Esophagus muscularis mucosa (tissue), 4 donors: ENCODE data around the gene PDE8A. TPM values are rescaled to one million over a fixed set of nuclear protein-coding genes. Genes with fewer than 3 reads are reported as not detected.

Experiments used
- DNase-seq: peaks from one replicate; pipeline ENCODE4 v3.0.0-alpha.2; 2017; ENCODE audit errors: extremely low spot score
- H3K27ac ChIP-seq, 4 donors: fragments of 200-600 bp; sonication (generic); replicated peaks in 1 of 4; 1 replicate in 3 of 4; 2 replicates in 1 of 4; pipeline ENCODE4 v1.5.1; 2016 to 2019; ENCODE audit warnings: mild to moderate bottlenecking in 1 of 4
- H3K27me3 ChIP-seq, 4 donors: fragments of 200-600 bp; sonication (generic); one replicate each; pipeline versions ENCODE4 v1.5.1 to v1.6.0; 2016 to 2019
- H3K36me3 ChIP-seq, 4 donors: fragments of 200-600 bp; sonication (generic); one replicate each; pipeline ENCODE4 v1.5.1; 2016 to 2019
- H3K4me1 ChIP-seq, 4 donors: fragments of 200-600 bp; sonication (generic); one replicate each; pipeline ENCODE4 v1.5.1; 2016 to 2019
- H3K4me3 ChIP-seq, 4 donors: fragments of 200-600 bp; sonication (generic); 1 replicate in 2 of 4; 2 replicates in 2 of 4; pipeline ENCODE4 v1.5.1; 2016 to 2019; ENCODE audit warnings: mild to moderate bottlenecking in 4 of 4, moderate library complexity in 1 of 4
- H3K9me3 ChIP-seq, 4 donors: fragments of 200-600 bp; sonication (generic); 1 replicate in 3 of 4; 2 replicates in 1 of 4; pipeline ENCODE4 v1.5.1; 2016 to 2019
- EP300 ChIP-seq: sonication (generic); formaldehyde crosslinking; IDR thresholded peaks from one replicate; pipeline ENCODE4 v1.6.1; 2017; ENCODE audit warnings: antibody characterized with exemption
- POLR2A ChIP-seq: fragments of 450-650 bp; IDR thresholded peaks from one replicate; pipeline ENCODE4 v1.6.1; 2017; ENCODE audit warnings: antibody characterized with exemption, moderate library complexity, mild to moderate bottlenecking, low read depth
- POLR2AphosphoS5 ChIP-seq, 2 donors: sonication (generic); formaldehyde crosslinking; IDR thresholded peaks; one replicate each; pipeline ENCODE4 v1.6.1; 2017; ENCODE audit warnings: antibody characterized with exemption in 2 of 2
- WGBS: methylation state at CpG from one replicate; pipeline ENCODE4 v1.1.5; 2018; 5-methylcytosine and 5-hydroxymethylcytosine counted together
- intact Hi-C: fragments of 100-400 bp; cut with DNase I; formaldehyde crosslinking; loops from one replicate; pipeline ENCODE4 v1.15.1; 2023
- total RNA-seq, 4 donors: library from RNA; depleted of rRNA; stranded (reverse); fragments of >200 nt; gene quantifications; one replicate each; pipeline versions ENCODE4 v1.1.0 to v1.2.1, GENCODE V29; 2016
- TF ChIP-seq, protein P1 (sequence below), 3 experiments: fragments of 200-600 bp in 2 of 3; fragments of 450-650 bp in 1 of 3; sonication (generic) in 2 of 3; IDR thresholded peaks; one replicate each; pipeline ENCODE4 v1.5.1; 2017 to 2019; ENCODE audit warnings: antibody characterized with exemption in 3 of 3, mild to moderate bottlenecking in 2 of 3, moderate library complexity in 1 of 3

Gene PDE8A
- total RNA-seq, 4 donors from 2014 or later, result 31.6 to 36.1 (median 32.5) TPM

DNA sequence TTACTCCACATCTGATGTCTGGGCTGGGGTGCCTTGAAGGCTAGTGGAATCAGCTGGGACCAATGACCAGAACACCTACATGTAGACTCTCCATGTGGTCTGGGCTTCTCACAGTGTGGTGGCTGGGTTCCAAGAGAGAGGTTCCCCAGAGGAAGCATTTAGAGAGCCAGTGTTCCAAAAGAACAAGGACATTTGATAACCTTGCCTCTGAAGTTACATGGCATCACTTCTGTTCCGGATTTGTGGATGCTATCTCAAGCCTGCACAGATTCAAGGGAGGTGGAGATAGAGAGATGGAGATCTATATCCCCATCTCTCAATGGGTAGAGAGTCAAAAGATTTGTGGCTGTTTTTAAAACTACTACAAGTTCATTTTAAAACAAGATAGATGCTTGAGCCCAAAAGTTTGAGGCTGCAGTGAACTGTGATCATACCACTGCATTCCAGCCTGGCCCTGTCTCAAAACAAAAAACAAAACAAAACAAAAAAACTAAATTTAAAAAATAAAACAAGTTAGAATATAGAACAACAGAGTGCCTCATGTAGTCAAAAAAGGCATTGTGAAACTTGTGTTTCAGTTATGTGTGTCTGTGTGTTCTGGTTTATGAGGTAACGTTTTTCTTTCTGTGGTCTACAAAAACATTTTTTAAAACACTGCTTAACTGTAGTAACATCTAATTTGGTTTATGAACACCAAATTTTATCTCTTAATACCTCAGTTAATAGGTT lies 44.8 kb downstream of the PDE8A start:
- H3K4me1 ChIP-seq, result peaks cover 41 to 82% (median 70%) of the 10 kb centered on the region in 4 donors
- 60% methylated on average over 2 of the region's 2 CpGs for WGBS

DNA sequence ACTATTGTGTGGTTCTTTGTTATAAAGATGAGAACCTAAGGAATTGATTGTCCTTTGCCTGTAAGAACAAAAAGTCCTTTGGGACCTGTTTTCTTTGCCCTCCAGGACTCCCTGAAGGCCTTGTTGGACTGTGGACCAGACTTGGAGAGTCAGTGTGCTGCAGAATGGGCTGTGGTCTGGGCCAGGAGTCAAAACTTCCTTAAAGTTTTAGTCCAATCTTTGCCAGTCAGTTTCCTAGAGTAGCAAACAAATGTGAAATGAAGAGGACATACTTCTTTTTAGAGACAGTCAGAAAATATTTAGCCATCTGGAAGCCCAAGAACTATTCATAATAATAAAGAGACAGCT lies 45.4 kb downstream of the PDE8A start:
- no peak for TF ChIP-seq POLR2A
- no peak for DNase-seq
- H3K4me3 ChIP-seq, result no peak overlapping the region
- H3K4me1 ChIP-seq, result peaks cover 45 to 82% (median 72%) of the 10 kb centered on the region in 4 donors
- no peaks in the 10 kb centered on the region for H3K27me3 ChIP-seq
- intact Hi-C loops, result no loop called here
- no peaks in the 10 kb centered on the region for H3K9me3 ChIP-seq
- H3K27ac ChIP-seq, result peak overlapping the region in 2 of 4 donors; percentile 0 to 6
- no peaks in the 10 kb centered on the region for H3K36me3 ChIP-seq

More for the DNA sequence above, 44.8 kb downstream of the PDE8A start:
- H3K4me3 ChIP-seq, result no peak overlapping the region
- no peak for DNase-seq
- H3K36me3 ChIP-seq, result no peaks in the 10 kb centered on the region
- intact Hi-C loops, result no loop called here
- no peaks in the 10 kb centered on the region for H3K9me3 ChIP-seq
- H3K27me3 ChIP-seq, result no peaks in the 10 kb centered on the region
- TF ChIP-seq POLR2AphosphoS5 (IDR thresholded peaks at IDR 0.05), result no peak
- no peak for TF ChIP-seq POLR2A
- TF ChIP-seq EP300, result no peak
- TF ChIP-seq, protein P1, sequence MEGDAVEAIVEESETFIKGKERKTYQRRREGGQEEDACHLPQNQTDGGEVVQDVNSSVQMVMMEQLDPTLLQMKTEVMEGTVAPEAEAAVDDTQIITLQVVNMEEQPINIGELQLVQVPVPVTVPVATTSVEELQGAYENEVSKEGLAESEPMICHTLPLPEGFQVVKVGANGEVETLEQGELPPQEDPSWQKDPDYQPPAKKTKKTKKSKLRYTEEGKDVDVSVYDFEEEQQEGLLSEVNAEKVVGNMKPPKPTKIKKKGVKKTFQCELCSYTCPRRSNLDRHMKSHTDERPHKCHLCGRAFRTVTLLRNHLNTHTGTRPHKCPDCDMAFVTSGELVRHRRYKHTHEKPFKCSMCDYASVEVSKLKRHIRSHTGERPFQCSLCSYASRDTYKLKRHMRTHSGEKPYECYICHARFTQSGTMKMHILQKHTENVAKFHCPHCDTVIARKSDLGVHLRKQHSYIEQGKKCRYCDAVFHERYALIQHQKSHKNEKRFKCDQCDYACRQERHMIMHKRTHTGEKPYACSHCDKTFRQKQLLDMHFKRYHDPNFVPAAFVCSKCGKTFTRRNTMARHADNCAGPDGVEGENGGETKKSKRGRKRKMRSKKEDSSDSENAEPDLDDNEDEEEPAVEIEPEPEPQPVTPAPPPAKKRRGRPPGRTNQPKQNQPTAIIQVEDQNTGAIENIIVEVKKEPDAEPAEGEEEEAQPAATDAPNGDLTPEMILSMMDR (IDR thresholded peaks at IDR 0.05), result no peak
- peak overlapping the region in 2 of 4 donors; percentile 6 to 35 for H3K27ac ChIP-seq

DNA sequence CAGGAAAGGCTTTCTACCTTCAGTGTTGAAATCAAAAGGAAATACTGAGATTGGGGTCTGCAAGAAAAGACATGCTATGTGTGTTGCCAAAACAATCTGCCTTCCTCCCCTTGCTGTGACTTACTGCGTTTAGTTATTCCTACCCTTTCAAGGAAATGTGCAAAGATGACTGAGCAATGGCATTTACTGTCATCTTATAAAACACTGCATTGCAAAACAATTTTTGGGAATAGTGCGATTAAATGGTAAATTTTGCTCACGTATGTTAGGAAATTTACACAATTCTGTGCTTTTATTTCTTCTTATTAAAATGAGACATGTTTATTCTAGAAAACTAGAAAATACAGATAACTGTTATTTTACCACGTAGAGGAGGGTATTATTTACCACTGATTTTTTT lies 45.8 kb downstream of the PDE8A start:
- no peaks in the 10 kb centered on the region for H3K36me3 ChIP-seq
- no peaks in the 10 kb centered on the region for H3K27me3 ChIP-seq
- TF ChIP-seq, protein P1 (IDR thresholded peaks at IDR 0.05), result no peak
- TF ChIP-seq POLR2AphosphoS5 (IDR thresholded peaks at IDR 0.05), result no peak
- TF ChIP-seq EP300, result no peak
- no peak for TF ChIP-seq POLR2A
- intact Hi-C loops, result no loop called here
- WGBS, result 73% methylated on average over 4 of the region's 4 CpGs
- peaks cover 47 to 82% (median 73%) of the 10 kb centered on the region in 4 donors for H3K4me1 ChIP-seq
- DNase-seq, result no peak
- no peaks in the 10 kb centered on the region for H3K9me3 ChIP-seq
- peak overlapping the region in 1 of 4 donors; percentile 0 for H3K27ac ChIP-seq
- H3K4me3 ChIP-seq, result no peak overlapping the region

DNA sequence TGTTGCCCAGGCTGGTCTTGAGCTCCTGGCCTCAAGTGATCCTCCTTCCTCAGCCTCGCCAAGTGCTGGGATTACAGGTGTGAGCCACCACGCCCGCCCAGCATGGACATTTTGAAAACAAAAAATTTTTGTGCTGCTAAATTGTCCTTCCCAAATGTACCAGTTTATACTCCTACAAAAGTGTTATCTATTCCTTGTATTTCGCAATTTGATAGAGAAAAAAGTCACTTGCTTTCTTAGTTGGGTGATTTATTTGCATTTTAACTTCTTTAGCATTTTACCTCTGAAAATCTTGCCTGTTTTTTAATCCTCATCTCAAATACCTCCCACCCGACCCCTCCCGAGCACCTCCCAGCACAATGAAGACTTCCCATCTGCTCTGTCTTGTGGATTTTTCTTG lies 46.8 kb downstream of the PDE8A start:
- Histone ChIP-seq H3K4me3 (no peak overlapping the region), H3K4me1 (peaks cover 50 to 86% (median 80%) of the 10 kb centered on the region in 4 donors), H3K27me3 (no peaks in the 10 kb centered on the region), H3K27ac (no peak overlapping the region), H3K9me3 (no peaks in the 10 kb centered on the region), H3K36me3 (no peaks in the 10 kb centered on the region)
- intact Hi-C loops, result no loop called here
- no peak for DNase-seq
- no peak for TF ChIP-seq POLR2A
- TF ChIP-seq POLR2AphosphoS5 (IDR thresholded peaks at IDR 0.05), result no peak
- TF ChIP-seq EP300, result no peak
- TF ChIP-seq, protein P1 (IDR thresholded peaks at IDR 0.05), result no peak
- WGBS, result 86% methylated on average over 6 of the region's 6 CpGs

DNA sequence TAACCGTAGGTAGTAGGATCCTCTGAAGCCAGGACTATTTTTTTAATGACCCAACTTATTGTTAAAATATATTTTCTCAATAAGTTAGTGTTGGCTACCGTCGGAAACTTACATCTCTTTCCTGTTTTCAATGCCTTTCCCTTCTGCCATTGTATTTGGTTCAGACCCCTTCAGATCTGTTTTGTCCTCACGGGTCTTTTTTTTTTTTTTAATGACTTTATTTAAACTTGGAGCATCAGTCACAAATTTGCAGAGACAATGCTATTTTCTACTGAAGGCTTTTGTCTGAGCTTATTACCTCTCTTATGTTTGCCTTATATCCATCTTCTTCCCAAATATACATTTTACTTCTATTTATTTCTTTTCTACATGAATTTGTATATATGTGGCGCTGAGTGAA lies 47.6 kb downstream of the PDE8A start:
- no peaks in the 10 kb centered on the region for H3K9me3 ChIP-seq
- H3K27ac ChIP-seq, result no peak overlapping the region
- no peaks in the 10 kb centered on the region for H3K27me3 ChIP-seq
- peaks cover 53 to 82% (median 77%) of the 10 kb centered on the region in 4 donors for H3K4me1 ChIP-seq
- intact Hi-C loops, result no loop called here
- H3K4me3 ChIP-seq, result no peak overlapping the region
- no peaks in the 10 kb centered on the region for H3K36me3 ChIP-seq
- WGBS, result 87% methylated on average over 5 of the region's 5 CpGs
- DNase-seq, result no peak
- TF ChIP-seq, protein P1 (IDR thresholded peaks at IDR 0.05), result no peak
- TF ChIP-seq POLR2AphosphoS5 (IDR thresholded peaks at IDR 0.05) (no peak), POLR2A (no peak), EP300 (no peak)
